ENCODE measurements around the gene SMIM32. TPM values are rescaled to one million over a fixed set of nuclear protein-coding genes. Genes with fewer than 3 reads are reported as not detected.

Gene SMIM32
- total and polyA plus RNA-seq, 12 donors = not detected

GRCh38 chr5:136192015-136192525 is 892 bp downstream of the SMIM32 start:
- H3K27ac ChIP-seq = no peak overlapping the region
- peaks cover 0 to 64% (median 45%) of the 10 kb centered on the region in 7 donors for H3K27me3 ChIP-seq
- DNase-seq = no peak
- peaks cover 2 to 25% (median 20%) of the 10 kb centered on the region in 9 donors for H3K4me1 ChIP-seq
- peak overlapping the region; percentile 35 to 61 (median 53) for H3K4me3 ChIP-seq
- peaks cover 0 to 24% (median 13%) of the 10 kb centered on the region in 9 donors for H3K36me3 ChIP-seq
- no peaks in the 10 kb centered on the region for H3K9me3 ChIP-seq
- peak in 6 of 8 donors; percentile 6 to 58 (median 30) for ATAC-seq
- intact Hi-C loops (cut with DNase I) = loop anchor here in 1 of 10 donors (10.0 kb wide), 1 partner anchor 237 kb away; the partner anchor contains the start of gene LECT2
- WGBS, 2 donors = 1% methylated on average over 55 to 56 of the region's 56 CpGs
- TF ChIP-seq CTCF (IDR thresholded peaks at IDR 0.05) = no peak

GRCh38 chr5:136191304-136192014 is 1.5 kb downstream of the SMIM32 start:
- 19 to 21% methylated on average over 44 of the region's 44 CpGs for WGBS, 2 donors
- peak overlapping the region in 9 of 10 donors; percentile 39 to 61 (median 56) for H3K4me3 ChIP-seq
- TF ChIP-seq CTCF (IDR thresholded peaks at IDR 0.05) = no peak
- peaks cover 0 to 30% (median 15%) of the 10 kb centered on the region in 9 donors for H3K36me3 ChIP-seq
- intact Hi-C loops (cut with DNase I) = loop anchor here in 1 of 10 donors (10.0 kb wide), 1 partner anchor 237 kb away; the partner anchor contains the start of gene LECT2
- peaks cover 2 to 25% (median 20%) of the 10 kb centered on the region in 9 donors for H3K4me1 ChIP-seq
- H3K27me3 ChIP-seq = peaks cover 0 to 61% (median 45%) of the 10 kb centered on the region in 7 donors
- no peaks in the 10 kb centered on the region for H3K9me3 ChIP-seq
- H3K27ac ChIP-seq = no peak overlapping the region
- ATAC-seq (peak in 2 of 8 donors; percentile 9 to 31), DNase-seq (no peak)

- TF ChIP-seq CTCF (IDR thresholded peaks at IDR 0.05) = no peak
- no peak for DNase-seq
- 21 to 32% methylated on average over 1 of the region's 1 CpG for WGBS, 2 donors
- H3K4me1 ChIP-seq = peaks cover 2 to 25% (median 20%) of the 10 kb centered on the region in 9 donors
- H3K4me3 ChIP-seq = no peak overlapping the region
- intact Hi-C loops (cut with DNase I) = loop anchor here in 1 of 10 donors (10.0 kb wide), 1 partner anchor 236 kb away; the partner anchor contains the start of gene LECT2
- peaks cover 0 to 55% (median 41%) of the 10 kb centered on the region in 7 donors for H3K27me3 ChIP-seq
- ATAC-seq = no peak
- H3K27ac ChIP-seq = no peak overlapping the region
- peaks cover 0 to 34% (median 15%) of the 10 kb centered on the region in 9 donors for H3K36me3 ChIP-seq
- no peaks in the 10 kb centered on the region for H3K9me3 ChIP-seq
These were observed 2.1 kb downstream of the SMIM32 start for GRCh38 chr5:136190904-136191303.

GRCh38 chr5:136190091-136190720 is 2.8 kb downstream of the SMIM32 start:
- peaks cover 2 to 25% (median 20%) of the 10 kb centered on the region in 9 donors for H3K4me1 ChIP-seq
- no peak overlapping the region for H3K4me3 ChIP-seq
- intact Hi-C loops (cut with DNase I) = loop anchor here in 1 of 10 donors (10.0 kb wide), 1 partner anchor 235 kb away; the partner anchor contains the start of gene LECT2
- peaks cover 0 to 34% (median 15%) of the 10 kb centered on the region in 9 donors for H3K36me3 ChIP-seq
- ATAC-seq (peak in 1 of 8 donors; percentile 26), DNase-seq (no peak)
- TF ChIP-seq CTCF (IDR thresholded peaks at IDR 0.05) = no peak
- peaks cover 0 to 50% (median 41%) of the 10 kb centered on the region in 7 donors for H3K27me3 ChIP-seq
- 53 to 54% methylated on average over 5 of the region's 5 CpGs for WGBS, 2 donors
- no peak overlapping the region for H3K27ac ChIP-seq
- H3K9me3 ChIP-seq = no peaks in the 10 kb centered on the region
